HG03139 (cell line): Measurements from ENCODE around the gene CARD14.

ENCODE experiments used
- ATAC-seq: cut with Tn5 transposase; IDR thresholded peaks from one replicate; pipeline ENCODE4 v1.9.1; 2021; ENCODE audit not compliant: unreplicated experiment

CARD14 gene

DNA sequence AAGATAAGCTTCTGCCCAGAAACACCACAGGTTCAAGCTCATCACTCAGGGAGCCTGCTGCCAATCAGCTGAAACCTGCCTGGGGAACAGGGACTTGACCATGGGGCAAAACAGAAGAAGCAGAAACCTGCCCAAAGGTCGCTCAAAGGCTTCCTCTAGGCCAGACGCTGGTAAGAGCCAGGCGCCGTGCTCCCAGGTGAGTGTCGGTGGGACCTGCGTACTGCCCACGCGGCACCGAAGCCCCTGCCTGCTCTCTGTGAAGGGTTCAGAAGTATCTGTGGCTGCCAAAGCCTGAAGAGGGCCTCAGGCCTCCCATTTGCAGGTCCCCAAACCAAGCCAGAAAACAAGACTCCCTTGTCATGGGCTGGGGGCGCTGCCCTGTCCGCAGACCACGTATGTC lies 39.9 kb downstream of the CARD14 start:
- no peak for ATAC-seq

- ATAC-seq = no peak
These were observed 40.7 kb downstream of the CARD14 start for GRCh38 chr17:80210348-80211108.

DNA sequence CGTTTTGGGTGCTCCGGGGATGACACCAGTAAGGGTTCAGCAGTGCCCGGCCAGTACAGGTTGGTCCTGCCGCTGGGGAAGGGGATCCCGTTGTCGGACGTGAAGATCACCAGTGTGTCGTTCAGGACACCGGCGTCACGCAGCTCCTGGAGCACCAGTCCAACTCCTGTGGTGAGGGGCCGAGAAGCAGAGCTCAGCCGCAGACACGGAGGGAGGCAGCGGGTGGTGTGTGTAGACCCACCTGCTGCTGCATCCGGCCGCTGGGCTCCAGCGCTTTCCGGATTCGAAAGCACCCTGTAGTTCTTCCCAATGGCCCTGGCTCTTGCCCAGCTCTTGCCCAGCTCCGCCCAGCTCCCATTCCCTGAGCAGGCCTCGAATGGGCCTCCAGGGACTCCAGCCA lies 42.3 kb downstream of the CARD14 start:
- ATAC-seq = no peak

- ATAC-seq = no peak
These were observed 42.7 kb downstream of the CARD14 start for GRCh38 chr17:80212511-80212910.

- no peak for ATAC-seq
These were observed 43.3 kb downstream of the CARD14 start for GRCh38 chr17:80212962-80213642.

GRCh38 chr17:80213643-80213975 lies 43.8 kb downstream of the CARD14 start:
- ATAC-seq = no peak

DNA sequence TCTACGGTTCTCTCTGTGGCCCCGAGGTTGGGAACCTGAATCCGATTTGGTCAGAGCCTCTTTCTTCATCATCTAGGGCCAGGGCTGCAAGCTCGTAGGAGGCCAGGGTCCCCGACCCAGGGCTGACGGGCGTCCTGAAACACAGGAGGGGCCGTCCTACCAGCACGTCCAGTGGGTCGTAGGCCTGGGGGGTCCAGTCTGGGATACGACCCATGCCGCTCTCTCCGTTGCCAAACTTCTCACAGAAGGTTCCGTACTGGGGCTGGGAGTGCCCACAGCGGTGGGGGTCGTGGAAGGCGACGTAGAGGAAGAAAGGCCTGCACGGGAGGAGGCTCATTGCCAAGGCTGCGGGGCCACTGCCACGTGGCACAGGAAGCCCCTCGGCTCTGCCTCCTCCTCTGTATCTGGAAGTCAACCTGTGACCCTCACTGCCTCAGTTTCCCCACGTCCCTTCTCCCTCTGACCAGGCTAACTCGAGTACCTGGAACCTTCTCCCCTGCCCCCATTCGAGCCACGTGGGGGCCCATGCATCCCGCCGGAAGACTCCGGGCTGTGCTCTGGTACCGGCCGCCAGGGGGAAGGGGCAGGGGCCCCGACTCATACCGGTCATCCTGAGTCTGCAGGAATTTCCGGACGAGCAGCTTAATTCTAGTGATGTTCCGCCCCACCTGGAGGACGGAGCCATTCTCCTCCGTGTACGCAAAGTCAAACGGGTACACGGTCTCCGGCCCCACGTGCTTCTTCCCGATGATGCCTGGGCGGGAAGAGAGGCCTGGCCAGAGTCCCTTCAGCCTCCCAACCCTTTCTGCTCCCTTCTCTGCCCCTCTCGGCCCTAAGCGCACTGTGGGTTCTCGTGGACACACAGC lies 44.4 kb downstream of the CARD14 start:
- no peak for ATAC-seq

DNA sequence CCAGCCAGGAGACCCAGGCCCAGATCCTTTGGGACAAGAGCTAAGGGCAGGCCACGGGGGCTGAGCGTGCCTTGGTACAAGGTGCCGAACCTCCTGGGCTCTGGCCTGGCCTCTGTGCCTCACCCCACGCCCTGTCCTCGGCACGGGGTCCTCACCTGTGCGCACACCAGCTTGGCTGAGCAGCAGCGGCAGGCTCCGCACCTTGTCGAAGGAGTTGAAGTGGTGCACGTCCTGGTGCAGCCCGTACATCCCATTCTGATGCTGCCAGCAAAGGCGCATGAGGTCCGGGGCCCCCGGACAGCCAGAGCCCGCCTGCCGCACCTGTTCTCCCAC lies 45.0 kb downstream of the CARD14 start:
- ATAC-seq = no peak

GRCh38 chr17:80216473-80217456 lies 46.9 kb downstream of the CARD14 start:
- ATAC-seq = no peak

- ATAC-seq = no peak
These were observed 48.0 kb downstream of the CARD14 start for GRCh38 chr17:80217703-80218362.

DNA sequence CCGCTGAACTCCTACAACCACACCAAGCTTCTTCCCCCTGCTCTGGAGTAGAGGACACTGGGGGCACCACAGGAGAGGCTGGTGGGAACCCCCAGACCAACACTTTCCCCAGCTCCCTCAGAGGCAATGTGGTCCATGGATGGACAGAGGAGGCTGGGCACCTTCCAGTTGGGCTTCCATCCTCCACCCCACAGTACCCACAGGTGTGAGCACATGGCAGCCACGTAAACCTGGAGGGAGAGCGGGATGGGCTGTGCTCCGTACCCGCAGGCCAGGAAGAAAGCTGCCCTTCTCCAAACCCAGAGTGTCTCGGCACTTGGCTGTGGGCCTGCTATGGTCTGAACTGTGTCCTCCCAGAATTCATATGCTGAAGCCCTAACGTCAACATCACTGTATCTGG lies 48.6 kb downstream of the CARD14 start:
- no peak for ATAC-seq

- ATAC-seq = no peak
These were observed 49.4 kb downstream of the CARD14 start for GRCh38 chr17:80219013-80219762.

GRCh38 chr17:80219763-80220053 lies 49.9 kb downstream of the CARD14 start:
- ATAC-seq = no peak

- no peak for ATAC-seq
These were observed 50.4 kb downstream of the CARD14 start, which contains the start of the genes SGSH and SLC26A11 for GRCh38 chr17:80220054-80220735. TSS of gene SGSH (minus strand) at chr17:80220333. CDS start at chr17:80220313, 20 bp downstream. TSS of gene SLC26A11 (plus strand) at chr17:80220427. CDS start at chr17:80221561, 1,134 bp downstream.

GRCh38 chr17:80220736-80221215 lies 50.9 kb downstream of the CARD14 start:
- ATAC-seq = no peak

DNA sequence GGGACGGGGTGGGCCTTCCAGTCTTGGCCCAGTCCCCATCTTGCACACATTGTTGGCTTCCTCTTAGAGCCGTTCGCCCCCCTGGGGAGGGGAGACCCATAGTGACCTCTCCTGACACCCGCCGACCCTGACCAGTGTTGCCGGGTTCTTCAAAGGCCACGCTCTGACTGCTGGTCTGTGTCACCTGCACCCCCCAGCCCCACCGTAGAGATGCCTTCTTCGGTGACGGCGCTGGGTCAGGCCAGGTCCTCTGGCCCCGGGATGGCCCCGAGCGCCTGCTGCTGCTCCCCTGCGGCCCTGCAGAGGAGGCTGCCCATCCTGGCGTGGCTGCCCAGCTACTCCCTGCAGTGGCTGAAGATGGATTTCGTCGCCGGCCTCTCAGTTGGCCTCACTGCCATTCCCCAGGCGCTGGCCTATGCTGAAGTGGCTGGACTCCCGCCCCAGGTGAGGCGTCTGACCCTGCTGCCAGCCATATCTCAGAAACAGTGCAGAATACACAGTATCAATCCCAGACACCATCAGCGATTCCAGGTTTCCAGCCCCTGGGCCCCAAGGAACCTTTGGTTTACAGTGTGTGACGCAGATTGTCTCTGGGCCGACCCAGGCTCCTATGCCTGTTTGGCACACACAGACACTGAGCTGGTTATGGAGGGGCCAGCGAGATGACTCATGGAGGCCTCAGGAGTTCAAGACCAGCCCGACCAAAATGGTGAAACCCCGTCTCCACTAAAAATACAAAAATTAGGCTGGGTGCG lies 51.7 kb downstream of the CARD14 start:
- ATAC-seq = no peak

DNA sequence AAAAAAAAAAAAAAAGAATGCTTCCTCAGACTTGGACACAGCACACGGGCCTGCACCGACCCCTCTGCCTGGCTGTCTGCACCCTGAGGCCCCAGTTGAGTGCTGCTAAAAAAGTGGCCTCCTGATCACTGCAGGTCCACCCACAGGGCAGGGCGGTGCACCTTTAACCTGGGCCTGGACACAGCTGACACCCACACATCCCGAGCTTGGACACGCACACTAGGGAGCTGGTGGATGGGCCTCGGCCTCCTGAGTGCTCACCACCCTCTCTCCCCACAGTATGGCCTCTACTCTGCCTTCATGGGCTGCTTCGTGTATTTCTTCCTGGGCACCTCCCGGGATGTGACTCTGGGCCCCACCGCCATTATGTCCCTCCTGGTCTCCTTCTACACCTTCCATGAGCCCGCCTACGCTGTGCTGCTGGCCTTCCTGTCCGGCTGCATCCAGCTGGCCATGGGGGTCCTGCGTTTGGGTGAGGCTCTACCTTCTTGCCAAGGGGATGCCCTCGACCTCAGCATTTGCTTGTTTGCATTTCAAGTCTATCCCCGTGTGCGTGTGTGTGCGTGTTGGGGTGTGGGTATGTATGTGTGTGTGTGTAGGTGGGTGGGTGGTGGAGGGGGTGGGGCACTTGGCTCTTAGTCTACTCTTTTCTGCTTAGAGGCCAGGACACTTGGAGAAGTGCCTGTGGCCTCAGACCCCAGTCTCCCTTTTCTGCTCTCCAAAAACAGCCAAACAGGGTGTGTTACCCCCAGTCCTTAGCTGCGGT lies 52.7 kb downstream of the CARD14 start:
- ATAC-seq = no peak
